ACHN (cell line): ENCODE data around the gene TLR7.

ENCODE experiments used
- DNase-seq: peaks from one replicate; pipeline ENCODE4 v3.0.0-alpha.2; 2015
- in situ Hi-C: cut with HindIII; loops from 2 replicates; pipeline ENCODE4 v1.10.0; 2017; ENCODE audit warnings: low sequenced_read_pairs, low pct_ligation_motif_present, low pct_unique_long_range_greater_than_20kb

TLR7 gene

GRCh38 chrX:12919051-12919450 lies 52.2 kb downstream of the TLR7 start:
- in situ Hi-C loops: no loop called here
- no peak for DNase-seq

- in situ Hi-C loops: no loop called here
- no peak for DNase-seq
Measured at GRCh38 chrX:12919620-12920019, 52.7 kb downstream of the TLR7 start.

- in situ Hi-C loops: no loop called here
- DNase-seq: no peak
Measured at GRCh38 chrX:12920990-12921389, 54.1 kb downstream of the TLR7 start.

- in situ Hi-C loops: no loop called here
- no peak for DNase-seq
Measured at GRCh38 chrX:12921886-12922598, 55.2 kb downstream of the TLR7 start.

GRCh38 chrX:12922599-12922919 lies 55.7 kb downstream of the TLR7 start:
- DNase-seq: no peak
- in situ Hi-C loops: no loop called here

GRCh38 chrX:12929701-12930100 lies 62.8 kb downstream of the TLR7 start:
- in situ Hi-C loops: no loop called here
- no peak for DNase-seq

- no peak for DNase-seq
- in situ Hi-C loops: no loop called here
Measured at GRCh38 chrX:12930150-12930549, 63.3 kb downstream of the TLR7 start.

GRCh38 chrX:12932244-12932643 lies 65.4 kb downstream of the TLR7 start:
- in situ Hi-C loops: no loop called here
- no peak for DNase-seq

- in situ Hi-C loops: no loop called here
Measured at GRCh38 chrX:12934850-12935249, 68.0 kb downstream of the TLR7 start.

GRCh38 chrX:12936947-12937346 lies 70.1 kb downstream of the TLR7 start:
- no peak for DNase-seq
- in situ Hi-C loops: no loop called here

More at GRCh38 chrX:12934850-12935249, 68.0 kb downstream of the TLR7 start:
- DNase-seq: no peak
